MM.1S (cell line): ENCODE measurements around the gene ZFP36L1.
A peak's percentile ranks its signal among the peaks of the same experiment; 100 is the strongest.

ENCODE experiments used
- EZH2phosphoT487 ChIP-seq: fragments of 300-600 bp; sonication (generic); IDR thresholded peaks from 2 replicates; pipeline ENCODE4 v1.6.1; 2018; ENCODE audit warnings: antibody characterized with exemption, low read length
- TF ChIP-seq, protein P1 (sequence below): fragments of 300-600 bp; sonication (generic); IDR thresholded peaks from 2 replicates; pipeline ENCODE4 v1.5.1; 2016; ENCODE audit warnings: antibody characterized with exemption, low read length, mixed read lengths

- TF ChIP-seq, protein P1, sequence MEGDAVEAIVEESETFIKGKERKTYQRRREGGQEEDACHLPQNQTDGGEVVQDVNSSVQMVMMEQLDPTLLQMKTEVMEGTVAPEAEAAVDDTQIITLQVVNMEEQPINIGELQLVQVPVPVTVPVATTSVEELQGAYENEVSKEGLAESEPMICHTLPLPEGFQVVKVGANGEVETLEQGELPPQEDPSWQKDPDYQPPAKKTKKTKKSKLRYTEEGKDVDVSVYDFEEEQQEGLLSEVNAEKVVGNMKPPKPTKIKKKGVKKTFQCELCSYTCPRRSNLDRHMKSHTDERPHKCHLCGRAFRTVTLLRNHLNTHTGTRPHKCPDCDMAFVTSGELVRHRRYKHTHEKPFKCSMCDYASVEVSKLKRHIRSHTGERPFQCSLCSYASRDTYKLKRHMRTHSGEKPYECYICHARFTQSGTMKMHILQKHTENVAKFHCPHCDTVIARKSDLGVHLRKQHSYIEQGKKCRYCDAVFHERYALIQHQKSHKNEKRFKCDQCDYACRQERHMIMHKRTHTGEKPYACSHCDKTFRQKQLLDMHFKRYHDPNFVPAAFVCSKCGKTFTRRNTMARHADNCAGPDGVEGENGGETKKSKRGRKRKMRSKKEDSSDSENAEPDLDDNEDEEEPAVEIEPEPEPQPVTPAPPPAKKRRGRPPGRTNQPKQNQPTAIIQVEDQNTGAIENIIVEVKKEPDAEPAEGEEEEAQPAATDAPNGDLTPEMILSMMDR, result peak; percentile 18; the same call in 1 of the 2 replicates
- no peak for TF ChIP-seq EZH2phosphoT487
Observed at GRCh38 chr14:68788996-68789820, 3.7 kb downstream of the ZFP36L1 start.
